K562 (cell line): Measurements from ENCODE around the gene KAT7. TPM values are rescaled to one million over a fixed set of nuclear protein-coding genes. Genes with fewer than 3 reads are reported as not detected.

Experiments used
- ATAC-seq: fragments of 200-7000 bp; cut with Tn5 transposase; 3 replicates; pipeline ENCODE4 v1.9.1; 2020; ENCODE audit warnings: moderate library complexity
- BruUV-seq: library from RNA; stranded (reverse); fragments of 400-500 nt; replicated peaks from 2 replicates; lab custom pipeline; 2021; lab: Mats Ljungman, UMichigan
- CTCF ChIA-PET: fragments of 300-600 bp; formaldehyde crosslinking; extraction: SDS; loops from one replicate; lab custom pipeline; 2021; ENCODE audit warnings: low intra/inter-chr PET ratio; lab: Yijun Ruan, JAX
- POLR2A ChIA-PET: fragments of 300-600, 350-650 bp; sonication (Branson Sonifier 250); formaldehyde crosslinking; extraction: SDS; loops from one replicate; lab custom pipeline; 2021; ENCODE audit warnings: antibody characterized with exemption, inconsistent platforms; lab: Yijun Ruan, JAX
- DNase-seq, 4 experiments: peaks; one replicate each; pipeline versions ENCODE4 v3.0.0 to v3.0.0-alpha.2; 2011 to 2018; ENCODE audit warnings: low spot score in 3 of 4, mixed read lengths in 3 of 4; ENCODE audit errors: extremely low read depth in 1 of 4
- FAIRE-seq: peaks from 2 replicates; lab custom pipeline; 2011; peaks lifted over from hg19 to GRCh38; lab: Jason Lieb, UNC
- H2AFZ ChIP-seq: 2 replicates; pipeline ENCODE4 v1.6.0; 2011; ENCODE audit warnings: low read depth, low read length, control low read depth, inconsistent platforms
- H3K27ac ChIP-seq: fragments of 200-600 bp; 3 replicates; pipeline ENCODE4 v1.8.0; 2011; ENCODE audit warnings: low read depth, mild to moderate bottlenecking, control low read depth, inconsistent platforms, low read length, moderate library complexity, mixed read lengths; ENCODE audit errors: extremely low read depth
- H3K27me3 ChIP-seq, 2 experiments: fragments of 300-600 bp in 1 of 2; 2 replicates in 1 of 2; 3 replicates in 1 of 2; pipeline versions ENCODE4 v1.6.0 to v1.8.0; 2011; ENCODE audit warnings: inconsistent platforms in 2 of 2, low read length in 2 of 2, mild to moderate bottlenecking in 1 of 2, mixed read lengths in 1 of 2, moderate library complexity in 1 of 2; ENCODE audit not compliant: control insufficient read depth in 2 of 2, insufficient read depth in 2 of 2
- H3K36me3 ChIP-seq: fragments of 300-600 bp; 3 replicates; pipeline ENCODE4 v1.8.0; 2011; ENCODE audit warnings: mild to moderate bottlenecking, low read length, inconsistent platforms; ENCODE audit not compliant: control insufficient read depth, insufficient read depth
- H3K4me1 ChIP-seq, 2 experiments: fragments of 200-600 bp in 1 of 2; replicated peaks in 1 of 2; 2 replicates in 1 of 2; 3 replicates in 1 of 2; pipeline versions ENCODE4 v1.5.1 to v1.8.0; 2011; ENCODE audit warnings: inconsistent platforms in 2 of 2, low read length in 2 of 2, mild to moderate bottlenecking in 1 of 2, mixed read lengths in 1 of 2, moderate library complexity in 1 of 2; ENCODE audit not compliant: control insufficient read depth in 2 of 2, insufficient read depth in 2 of 2
- H3K4me2 ChIP-seq: 2 replicates; pipeline ENCODE4 v1.6.1; 2011; ENCODE audit warnings: low read length, control low read depth, inconsistent platforms, mixed read lengths; ENCODE audit not compliant: insufficient read depth
- H3K4me3 ChIP-seq: fragments of 200-600 bp; sonication (generic), shearing (Covaris generic); 2 replicates; pipeline ENCODE4 v1.5.1; 2016; ENCODE audit warnings: control low read depth, inconsistent platforms
- H3K79me2 ChIP-seq: fragments of 200-600 bp; 3 replicates; pipeline ENCODE4 v1.8.0; 2011; ENCODE audit warnings: low read length, inconsistent platforms; ENCODE audit not compliant: control insufficient read depth, insufficient read depth
- H3K9ac ChIP-seq, 2 experiments: 2 replicates each; pipeline versions ENCODE4 v1.6.0 to v1.6.1; 2011; ENCODE audit warnings: low read depth in 2 of 2, low read length in 2 of 2, control low read depth in 1 of 2, inconsistent platforms in 1 of 2, mild to moderate bottlenecking in 1 of 2, mixed read lengths in 1 of 2; ENCODE audit not compliant: insufficient read depth in 1 of 2
- H3K9me1 ChIP-seq: one replicate; pipeline ENCODE4 v1.6.0; 2011; ENCODE audit warnings: inconsistent platforms, mild to moderate bottlenecking, low read length, moderate library complexity; ENCODE audit not compliant: control insufficient read depth, insufficient read depth
- H3K9me3 ChIP-seq: replicated peaks from 2 replicates; pipeline ENCODE4 v1.5.1; 2011; ENCODE audit warnings: low read depth, low read length, inconsistent platforms; ENCODE audit not compliant: control insufficient read depth, insufficient read depth
- H4K20me1 ChIP-seq: replicated peaks from 2 replicates; pipeline ENCODE4 v1.6.1; 2011; ENCODE audit warnings: low read length, inconsistent platforms, mixed read lengths; ENCODE audit not compliant: control insufficient read depth, insufficient read depth
- ASH1L ChIP-seq: fragments of 450-650 bp; IDR thresholded peaks from 2 replicates; pipeline ENCODE4 v1.6.1; 2018; ENCODE audit warnings: borderline replicate concordance, mild to moderate bottlenecking, low read depth; ENCODE audit not compliant: partially characterized antibody
- ILF3 ChIP-seq: fragments of 450-650 bp; IDR thresholded peaks from 2 replicates; pipeline ENCODE4 v1.6.1; 2018; ENCODE audit warnings: antibody characterized with exemption, mild to moderate bottlenecking, moderate library complexity, borderline replicate concordance
- NFATC3 ChIP-seq: fragments of 450-650 bp; IDR thresholded peaks from 2 replicates; pipeline ENCODE4 v1.6.1; 2017; ENCODE audit warnings: mild to moderate bottlenecking
- PPARD ChIP-seq: fragments of 250-450 bp; sonication (Bioruptor Pico); IDR thresholded peaks from 2 replicates; pipeline ENCODE4 v1.8.0; 2022; ENCODE audit warnings: inconsistent platforms, mild to moderate bottlenecking, moderate library complexity
- ZNF24 ChIP-seq: fragments of 450-650 bp; IDR thresholded peaks from 2 replicates; pipeline ENCODE4 v1.6.1; 2016
- ZNF253 ChIP-seq: fragments of 250-450 bp; sonication (Bioruptor Pico); conservative IDR thresholded peaks from 2 replicates; pipeline ENCODE4 v1.6.1; 2021; ENCODE audit warnings: mild to moderate bottlenecking
- ZNF57 ChIP-seq: fragments of 450-650 bp; formaldehyde crosslinking; IDR thresholded peaks from 2 replicates; pipeline ENCODE4 v1.4.0; 2020; ENCODE audit warnings: mild to moderate bottlenecking, moderate library complexity
- WGBS: fragments of 100-300 bp; shearing (Covaris generic); methylation state at CpG from one replicate; pipeline ENCODE4 v1.1.6; 2016; ENCODE audit warnings: low coverage, mixed read lengths; ENCODE audit not compliant: insufficient coverage; ENCODE audit errors: missing lambda C conversion rate; 5-methylcytosine and 5-hydroxymethylcytosine counted together
- in situ Hi-C: fragments of 300-500 bp; cut with MboI; formaldehyde crosslinking; loops from 4 replicates; pipeline ENCODE4 v1.15.0; 2018; ENCODE audit warnings: inconsistent platforms, mixed read lengths
- intact Hi-C: fragments of 100-400 bp; cut with micrococcal nuclease; formaldehyde crosslinking; loops from 2 replicates; pipeline ENCODE4 v1.14.2; 2022
- polyA plus RNA-seq, 8 experiments: library from polyadenylated mRNA; depleted of rRNA in 4 of 8; stranded (reverse) in 5 of 8; unstranded in 3 of 8; fragments of >200 nt; fragmentation: Nextera tagmentation in 2 of 8; fragmentation: Illumina TruSeq in 1 of 8; extraction: Ambion mirVana in 2 of 8; extraction: Trizol in 1 of 8; gene quantifications; 2 replicates each; pipeline versions ENCODE4 v1.2.1 to v1.2.3, GENCODE V29; 2011 to 2014; ENCODE audit warnings: inconsistent platforms in 1 of 8, missing spikeins in 1 of 8
- total RNA-seq, 7 experiments: library from RNA; depleted of rRNA in 6 of 7; stranded (reverse); fragments of >200 nt in 6 of 7; fragmentation: Illumina TruSeq in 2 of 7; extraction: Trizol in 2 of 7; gene quantifications; 2 replicates each; pipeline versions ENCODE4 v1.2.1 to v1.2.3, GENCODE V29; 2011 to 2021; ENCODE audit warnings: low replicate concordance in 1 of 7
- TF ChIP-seq, protein P1 (sequence below): fragments of 250-450 bp; sonication (Bioruptor Pico); IDR thresholded peaks from 2 replicates; pipeline ENCODE4 v1.4.0; 2020; ENCODE audit warnings: borderline replicate concordance
- TF ChIP-seq, protein P2 (sequence below): fragments of 250-450 bp; sonication (Bioruptor Pico); IDR thresholded peaks from 2 replicates; pipeline ENCODE4 v1.8.0; 2022; ENCODE audit warnings: inconsistent platforms
- TF ChIP-seq, protein P3 (sequence below), 2 experiments: IDR thresholded peaks; 2 replicates each; pipeline ENCODE4 v1.6.1; 2012; ENCODE audit warnings: improper control_type of control experiment in 2 of 2, low read depth in 2 of 2, low read length in 2 of 2, borderline replicate concordance in 1 of 2
- TF ChIP-seq, protein P4 (sequence below): sonication (generic); IDR thresholded peaks from 2 replicates; pipeline ENCODE4 v1.6.1; 2016

KAT7 gene
- total and polyA plus RNA-seq, 9 of the 15 experiments (the other 6 are each of a cell fraction or from before 2014, with no cell fraction given): 10.8 to 57.3 (median 34.8) TPM

DNA sequence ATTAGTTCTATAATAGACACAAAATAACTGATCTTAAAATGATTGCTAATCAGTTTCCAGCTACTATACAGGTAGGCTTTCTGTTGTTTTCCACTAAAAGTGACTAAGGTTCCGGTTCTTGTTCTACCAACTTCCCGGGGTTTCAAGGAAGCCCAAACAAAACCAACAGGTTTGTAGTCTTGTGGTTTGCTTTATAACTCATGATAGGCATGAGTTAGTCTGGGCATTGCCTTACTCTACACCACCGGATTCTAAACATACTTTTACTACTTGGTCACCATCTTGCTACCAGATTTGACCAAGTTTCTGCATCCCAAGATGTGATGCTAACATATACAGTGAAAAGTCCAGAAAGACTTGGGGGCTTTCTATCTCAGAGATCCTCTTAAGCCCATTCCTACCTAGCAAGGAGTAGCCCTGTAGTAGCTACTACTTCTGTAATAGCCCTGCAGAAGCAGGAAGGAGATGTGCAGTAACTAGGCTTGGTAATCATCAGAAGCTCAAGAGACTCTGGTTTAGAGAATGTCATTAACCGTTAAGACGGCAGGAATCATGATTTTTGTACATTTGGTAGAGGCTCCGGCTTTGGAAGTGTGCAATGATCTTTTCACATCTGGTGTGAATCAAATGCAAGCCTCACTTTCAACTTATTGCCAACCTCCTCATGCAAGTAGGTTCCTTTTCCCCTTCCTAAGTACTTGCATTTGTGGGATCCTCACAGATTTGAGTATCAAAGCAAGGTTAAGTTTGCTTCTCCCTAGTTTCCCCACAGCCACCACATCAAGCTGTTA, 26.1 kb upstream of the KAT7 start:
- Histone ChIP-seq H3K9ac (peak overlapping the region; percentile 61 to 90; a peak in 3 of 4 replicates), H4K20me1 (peaks cover 24% of the 10 kb centered on the region), H3K79me2 (peaks cover 63% of the 10 kb centered on the region), H3K36me3 (peaks cover 34% of the 10 kb centered on the region), H3K4me3 (peak overlapping the region; percentile 69), H2AFZ (no peak overlapping the region), H3K9me1 (peaks cover 12% of the 10 kb centered on the region), H3K4me1 (peaks cover 9 to 51% of the 10 kb centered on the region in 2 experiments), H3K27me3 (no peaks in the 10 kb centered on the region), H3K27ac (peak overlapping the region; percentile 58), H3K9me3 (no peaks in the 10 kb centered on the region; the same call in 1 of the 2 replicates), H3K4me2 (peak overlapping the region; percentile 97)
- ATAC-seq: no peak
- WGBS: 1% methylated on average over 6 of the region's 6 CpGs
- no peak for FAIRE-seq
- no TSS peak for BruUV-seq
- DNase-seq: no peak
- TF ChIP-seq PPARD (CRISPR knock-in tag): no peak
- no peak for TF ChIP-seq ZNF253 (CRISPR knock-in tag)
- TF ChIP-seq ILF3: no peak
- TF ChIP-seq, protein P1, sequence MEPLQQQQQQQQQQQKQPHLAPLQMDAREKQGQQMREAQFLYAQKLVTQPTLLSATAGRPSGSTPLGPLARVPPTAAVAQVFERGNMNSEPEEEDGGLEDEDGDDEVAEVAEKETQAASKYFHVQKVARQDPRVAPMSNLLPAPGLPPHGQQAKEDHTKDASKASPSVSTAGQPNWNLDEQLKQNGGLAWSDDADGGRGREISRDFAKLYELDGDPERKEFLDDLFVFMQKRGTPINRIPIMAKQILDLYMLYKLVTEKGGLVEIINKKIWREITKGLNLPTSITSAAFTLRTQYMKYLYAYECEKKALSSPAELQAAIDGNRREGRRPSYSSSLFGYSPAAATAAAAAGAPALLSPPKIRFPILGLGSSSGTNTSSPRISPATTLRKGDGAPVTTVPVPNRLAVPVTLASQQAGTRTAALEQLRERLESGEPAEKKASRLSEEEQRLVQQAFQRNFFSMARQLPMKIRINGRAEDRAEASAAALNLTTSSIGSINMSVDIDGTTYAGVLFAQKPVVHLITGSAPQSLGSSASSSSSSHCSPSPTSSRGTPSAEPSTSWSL (CRISPR knock-in tag): no peak
- TF ChIP-seq ASH1L: peak; percentile 57
- TF ChIP-seq ZNF24: no peak
- TF ChIP-seq NFATC3: no peak
- TF ChIP-seq ZNF57 (CRISPR knock-in tag): no peak
- TF ChIP-seq, protein P2, sequence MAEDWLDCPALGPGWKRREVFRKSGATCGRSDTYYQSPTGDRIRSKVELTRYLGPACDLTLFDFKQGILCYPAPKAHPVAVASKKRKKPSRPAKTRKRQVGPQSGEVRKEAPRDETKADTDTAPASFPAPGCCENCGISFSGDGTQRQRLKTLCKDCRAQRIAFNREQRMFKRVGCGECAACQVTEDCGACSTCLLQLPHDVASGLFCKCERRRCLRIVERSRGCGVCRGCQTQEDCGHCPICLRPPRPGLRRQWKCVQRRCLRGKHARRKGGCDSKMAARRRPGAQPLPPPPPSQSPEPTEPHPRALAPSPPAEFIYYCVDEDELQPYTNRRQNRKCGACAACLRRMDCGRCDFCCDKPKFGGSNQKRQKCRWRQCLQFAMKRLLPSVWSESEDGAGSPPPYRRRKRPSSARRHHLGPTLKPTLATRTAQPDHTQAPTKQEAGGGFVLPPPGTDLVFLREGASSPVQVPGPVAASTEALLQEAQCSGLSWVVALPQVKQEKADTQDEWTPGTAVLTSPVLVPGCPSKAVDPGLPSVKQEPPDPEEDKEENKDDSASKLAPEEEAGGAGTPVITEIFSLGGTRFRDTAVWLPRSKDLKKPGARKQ (CRISPR knock-in tag): no peak
- TF ChIP-seq, protein P3, sequence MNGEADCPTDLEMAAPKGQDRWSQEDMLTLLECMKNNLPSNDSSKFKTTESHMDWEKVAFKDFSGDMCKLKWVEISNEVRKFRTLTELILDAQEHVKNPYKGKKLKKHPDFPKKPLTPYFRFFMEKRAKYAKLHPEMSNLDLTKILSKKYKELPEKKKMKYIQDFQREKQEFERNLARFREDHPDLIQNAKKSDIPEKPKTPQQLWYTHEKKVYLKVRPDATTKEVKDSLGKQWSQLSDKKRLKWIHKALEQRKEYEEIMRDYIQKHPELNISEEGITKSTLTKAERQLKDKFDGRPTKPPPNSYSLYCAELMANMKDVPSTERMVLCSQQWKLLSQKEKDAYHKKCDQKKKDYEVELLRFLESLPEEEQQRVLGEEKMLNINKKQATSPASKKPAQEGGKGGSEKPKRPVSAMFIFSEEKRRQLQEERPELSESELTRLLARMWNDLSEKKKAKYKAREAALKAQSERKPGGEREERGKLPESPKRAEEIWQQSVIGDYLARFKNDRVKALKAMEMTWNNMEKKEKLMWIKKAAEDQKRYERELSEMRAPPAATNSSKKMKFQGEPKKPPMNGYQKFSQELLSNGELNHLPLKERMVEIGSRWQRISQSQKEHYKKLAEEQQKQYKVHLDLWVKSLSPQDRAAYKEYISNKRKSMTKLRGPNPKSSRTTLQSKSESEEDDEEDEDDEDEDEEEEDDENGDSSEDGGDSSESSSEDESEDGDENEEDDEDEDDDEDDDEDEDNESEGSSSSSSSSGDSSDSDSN (IDR thresholded peaks at IDR 0.05; ENCODE audit: borderline replicate concordance in 1 of 2, low read depth in 2 of 2, low read length in 2 of 2): 0 out of 4 replicates have a peak, but pooled peaks of 1 of the 2 experiments have one; percentile 47
- TF ChIP-seq, protein P4, sequence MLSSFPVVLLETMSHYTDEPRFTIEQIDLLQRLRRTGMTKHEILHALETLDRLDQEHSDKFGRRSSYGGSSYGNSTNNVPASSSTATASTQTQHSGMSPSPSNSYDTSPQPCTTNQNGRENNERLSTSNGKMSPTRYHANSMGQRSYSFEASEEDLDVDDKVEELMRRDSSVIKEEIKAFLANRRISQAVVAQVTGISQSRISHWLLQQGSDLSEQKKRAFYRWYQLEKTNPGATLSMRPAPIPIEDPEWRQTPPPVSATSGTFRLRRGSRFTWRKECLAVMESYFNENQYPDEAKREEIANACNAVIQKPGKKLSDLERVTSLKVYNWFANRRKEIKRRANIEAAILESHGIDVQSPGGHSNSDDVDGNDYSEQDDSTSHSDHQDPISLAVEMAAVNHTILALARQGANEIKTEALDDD: peak; percentile 81
- TF ChIP-seq, all 486 proteins: peak for 3
- in situ Hi-C loops (no loop called here), intact Hi-C loops (no loop called here)
- ChIA-PET POLR2A (interaction anchor here (0.7 to 4.1 kb wide), 11 partner anchors 10 to 380 kb away, joined by 3 to 21 read pairs (median 5); partner anchors contain the start of gene SLC35B1), CTCF (no interaction called here)
